ENCODE data around the gene CTNNA3. TPM values are rescaled to one million over a fixed set of nuclear protein-coding genes. Genes with fewer than 3 reads are reported as not detected.

Gene CTNNA3
- total RNA-seq, 1 donor from 2014 or later, result not detected

- Mint-ChIP-seq H3K36me3 (ENCODE audit: low read depth) (no peaks in the 10 kb centered on the region), H3K4me3 (no peak overlapping the region), H3K9me3 (no peaks in the 10 kb centered on the region), H3K27ac (no peak overlapping the region), H3K4me1 (no peaks in the 10 kb centered on the region), H3K27me3 (no peaks in the 10 kb centered on the region)
- ChIA-PET CTCF (no interaction called here), POLR2A (no interaction called here)
- DNase-seq (no peak), ATAC-seq (ENCODE audit: low read depth) (no peak)
- TF ChIP-seq CTCF (IDR thresholded peaks at IDR 0.05), result no peak
- intact Hi-C loops (cut with micrococcal nuclease), result no loop called here
Measured at GRCh38 chr10:67095531-67095930, 600.5 kb downstream of the CTNNA3 start.

- CTCF ChIA-PET, result no interaction called here
- DNase-seq (no peak), ATAC-seq (ENCODE audit: low read depth) (no peak)
- H3K4me1 Mint-ChIP-seq, result no peaks in the 10 kb centered on the region
- intact Hi-C loops (cut with micrococcal nuclease), result no loop called here
- H3K27ac Mint-ChIP-seq, result no peak overlapping the region
- POLR2A ChIA-PET, result no interaction called here
- no peaks in the 10 kb centered on the region for H3K27me3 Mint-ChIP-seq
- no peak for TF ChIP-seq CTCF (IDR thresholded peaks at IDR 0.05)
- no peaks in the 10 kb centered on the region for H3K36me3 Mint-ChIP-seq (ENCODE audit: low read depth)
- no peaks in the 10 kb centered on the region for H3K9me3 Mint-ChIP-seq
- H3K4me3 Mint-ChIP-seq, result no peak overlapping the region
Measured at GRCh38 chr10:67088036-67088435, 608.0 kb downstream of the CTNNA3 start.

- no peaks in the 10 kb centered on the region for H3K27me3 Mint-ChIP-seq
- H3K4me1 Mint-ChIP-seq, result no peaks in the 10 kb centered on the region
- no peak for ATAC-seq (ENCODE audit: low read depth)
- POLR2A ChIA-PET, result no interaction called here
- DNase-seq, result no peak
- intact Hi-C loops (cut with micrococcal nuclease), result no loop called here
- CTCF ChIA-PET, result no interaction called here
- no peaks in the 10 kb centered on the region for H3K36me3 Mint-ChIP-seq (ENCODE audit: low read depth)
- no peak for TF ChIP-seq CTCF (IDR thresholded peaks at IDR 0.05)
- no peak overlapping the region for H3K4me3 Mint-ChIP-seq
- no peak overlapping the region for H3K27ac Mint-ChIP-seq
- H3K9me3 Mint-ChIP-seq, result no peaks in the 10 kb centered on the region
Measured at GRCh38 chr10:67087135-67087425, 608.9 kb downstream of the CTNNA3 start.

- POLR2A ChIA-PET, result no interaction called here
- H3K4me3 Mint-ChIP-seq, result no peak overlapping the region
- intact Hi-C loops (cut with micrococcal nuclease), result no loop called here
- H3K36me3 Mint-ChIP-seq (ENCODE audit: low read depth), result no peaks in the 10 kb centered on the region
- H3K27me3 Mint-ChIP-seq, result no peaks in the 10 kb centered on the region
- TF ChIP-seq CTCF (IDR thresholded peaks at IDR 0.05), result no peak
- no peaks in the 10 kb centered on the region for H3K4me1 Mint-ChIP-seq
- no peak overlapping the region for H3K27ac Mint-ChIP-seq
- CTCF ChIA-PET, result no interaction called here
- DNase-seq (no peak), ATAC-seq (ENCODE audit: low read depth) (no peak)
- no peaks in the 10 kb centered on the region for H3K9me3 Mint-ChIP-seq
Measured at GRCh38 chr10:67086327-67087134, 609.5 kb downstream of the CTNNA3 start.

GRCh38 chr10:67079126-67079525 is 616.9 kb downstream of the CTNNA3 start:
- TF ChIP-seq CTCF (IDR thresholded peaks at IDR 0.05), result no peak
- H3K27ac Mint-ChIP-seq, result no peak overlapping the region
- intact Hi-C loops (cut with micrococcal nuclease), result no loop called here
- CTCF ChIA-PET, result no interaction called here
- H3K9me3 Mint-ChIP-seq, result no peaks in the 10 kb centered on the region
- POLR2A ChIA-PET, result no interaction called here
- H3K27me3 Mint-ChIP-seq, result no peaks in the 10 kb centered on the region
- no peak overlapping the region for H3K4me3 Mint-ChIP-seq
- no peaks in the 10 kb centered on the region for H3K36me3 Mint-ChIP-seq (ENCODE audit: low read depth)
- H3K4me1 Mint-ChIP-seq, result no peaks in the 10 kb centered on the region
- no peak for DNase-seq
- no peak for ATAC-seq (ENCODE audit: low read depth)

Measured in activated B cell treated with CpG ODN at 0.5 μM for 24 hours (primary cell).